ENCODE results near the gene KL.

DNA sequence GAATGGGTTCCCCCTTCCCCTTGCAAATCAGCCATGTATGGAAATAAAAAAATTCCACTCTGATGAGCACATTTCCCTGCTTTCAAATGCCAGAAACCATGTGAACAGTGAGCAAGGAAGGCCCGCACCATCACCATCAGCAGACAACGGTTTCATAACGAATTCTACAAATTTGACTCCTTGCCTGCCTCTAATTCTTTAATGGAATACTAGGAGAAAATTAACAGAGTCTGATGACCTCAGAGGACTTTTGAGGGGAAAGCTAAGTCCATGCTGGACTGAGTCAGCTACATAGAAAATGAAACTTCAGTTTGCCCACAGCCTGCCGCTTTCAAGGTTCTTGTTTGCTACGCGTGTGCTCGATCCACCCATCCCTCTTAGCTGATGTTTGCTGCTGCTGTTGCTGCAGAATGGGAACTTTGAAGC, 46.7 kb upstream of the KL start:
- TF ChIP-seq, protein P1, sequence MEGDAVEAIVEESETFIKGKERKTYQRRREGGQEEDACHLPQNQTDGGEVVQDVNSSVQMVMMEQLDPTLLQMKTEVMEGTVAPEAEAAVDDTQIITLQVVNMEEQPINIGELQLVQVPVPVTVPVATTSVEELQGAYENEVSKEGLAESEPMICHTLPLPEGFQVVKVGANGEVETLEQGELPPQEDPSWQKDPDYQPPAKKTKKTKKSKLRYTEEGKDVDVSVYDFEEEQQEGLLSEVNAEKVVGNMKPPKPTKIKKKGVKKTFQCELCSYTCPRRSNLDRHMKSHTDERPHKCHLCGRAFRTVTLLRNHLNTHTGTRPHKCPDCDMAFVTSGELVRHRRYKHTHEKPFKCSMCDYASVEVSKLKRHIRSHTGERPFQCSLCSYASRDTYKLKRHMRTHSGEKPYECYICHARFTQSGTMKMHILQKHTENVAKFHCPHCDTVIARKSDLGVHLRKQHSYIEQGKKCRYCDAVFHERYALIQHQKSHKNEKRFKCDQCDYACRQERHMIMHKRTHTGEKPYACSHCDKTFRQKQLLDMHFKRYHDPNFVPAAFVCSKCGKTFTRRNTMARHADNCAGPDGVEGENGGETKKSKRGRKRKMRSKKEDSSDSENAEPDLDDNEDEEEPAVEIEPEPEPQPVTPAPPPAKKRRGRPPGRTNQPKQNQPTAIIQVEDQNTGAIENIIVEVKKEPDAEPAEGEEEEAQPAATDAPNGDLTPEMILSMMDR (tag by site-specific recombination; IDR thresholded peaks at IDR 0.05), result no peak
- TF ChIP-seq, protein P2, sequence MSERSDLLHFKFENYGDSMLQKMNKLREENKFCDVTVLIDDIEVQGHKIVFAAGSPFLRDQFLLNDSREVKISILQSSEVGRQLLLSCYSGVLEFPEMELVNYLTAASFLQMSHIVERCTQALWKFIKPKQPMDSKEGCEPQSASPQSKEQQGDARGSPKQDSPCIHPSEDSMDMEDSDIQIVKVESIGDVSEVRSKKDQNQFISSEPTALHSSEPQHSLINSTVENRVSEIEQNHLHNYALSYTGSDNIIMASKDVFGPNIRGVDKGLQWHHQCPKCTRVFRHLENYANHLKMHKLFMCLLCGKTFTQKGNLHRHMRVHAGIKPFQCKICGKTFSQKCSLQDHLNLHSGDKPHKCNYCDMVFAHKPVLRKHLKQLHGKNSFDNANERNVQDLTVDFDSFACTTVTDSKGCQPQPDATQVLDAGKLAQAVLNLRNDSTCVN (tag by site-specific recombination; optimal IDR thresholded peaks at IDR 0.05), result no peak
- TF ChIP-seq ZBTB7A (tag by site-specific recombination; IDR thresholded peaks at IDR 0.05; ENCODE audit: low read depth), result no peak
- no peak for TF ChIP-seq OSR2 (tag by site-specific recombination; IDR thresholded peaks at IDR 0.05)
- TF ChIP-seq, protein P3, sequence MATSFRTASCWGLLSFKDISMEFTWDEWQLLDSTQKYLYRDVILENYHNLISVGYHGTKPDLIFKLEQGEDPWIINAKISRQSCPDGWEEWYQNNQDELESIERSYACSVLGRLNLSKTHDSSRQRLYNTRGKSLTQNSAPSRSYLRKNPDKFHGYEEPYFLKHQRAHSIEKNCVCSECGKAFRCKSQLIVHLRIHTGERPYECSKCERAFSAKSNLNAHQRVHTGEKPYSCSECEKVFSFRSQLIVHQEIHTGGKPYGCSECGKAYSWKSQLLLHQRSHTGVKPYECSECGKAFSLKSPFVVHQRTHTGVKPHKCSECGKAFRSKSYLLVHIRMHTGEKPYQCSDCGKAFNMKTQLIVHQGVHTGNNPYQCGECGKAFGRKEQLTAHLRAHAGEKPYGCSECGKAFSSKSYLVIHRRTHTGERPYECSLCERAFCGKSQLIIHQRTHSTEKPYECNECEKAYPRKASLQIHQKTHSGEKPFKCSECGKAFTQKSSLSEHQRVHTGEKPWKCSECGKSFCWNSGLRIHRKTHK (tag by site-specific recombination; IDR thresholded peaks at IDR 0.05), result no peak
- TF ChIP-seq ZXDB (tag by site-specific recombination; IDR thresholded peaks at IDR 0.05), result no peak
- no peak for TF ChIP-seq TCF7L2 (IDR thresholded peaks at IDR 0.05; ENCODE audit: borderline replicate concordance, low read depth, low read length)
- TF ChIP-seq ZNF664 (tag by site-specific recombination; IDR thresholded peaks at IDR 0.05), result no peak
- no peak for TF ChIP-seq REPIN1 (tag by site-specific recombination; IDR thresholded peaks at IDR 0.05; ENCODE audit: low read depth)
- TF ChIP-seq ZNF274 (IDR thresholded peaks at IDR 0.05; ENCODE audit: low read length), result no peak
- TF ChIP-seq ZNF274 (tag by site-specific recombination; IDR thresholded peaks at IDR 0.05; ENCODE audit: borderline replicate concordance), result no peak
- no peak for TF ChIP-seq ZFHX2 (tag by site-specific recombination; conservative IDR thresholded peaks at IDR 0.05)
- TF ChIP-seq ZNF776 (tag by site-specific recombination; IDR thresholded peaks at IDR 0.05; ENCODE audit: borderline replicate concordance), result no peak
- TF ChIP-seq KLF16 (tag by site-specific recombination; IDR thresholded peaks at IDR 0.05), result no peak
- TF ChIP-seq YY1 (tag by site-specific recombination; IDR thresholded peaks at IDR 0.05), result no peak

Measured in HEK293 (cell line).